ENCODE measurements around the gene CELA2A. TPM values are rescaled to one million over a fixed set of nuclear protein-coding genes. Genes with fewer than 3 reads are reported as not detected.

The CELA2A gene
- total RNA-seq, 1 experiment from 2014 or later, result not detected

- Mint-ChIP-seq H3K4me1 (ENCODE audit: insufficient read depth, unreplicated experiment) (peaks cover 25% of the 10 kb centered on the region), H3K27me3 (ENCODE audit: insufficient read depth, unreplicated experiment) (no peaks in the 10 kb centered on the region), H3K27ac (ENCODE audit: low read depth, unreplicated experiment) (no peak overlapping the region), H3K9me3 (ENCODE audit: unreplicated experiment) (no peaks in the 10 kb centered on the region), H3K36me3 (ENCODE audit: insufficient read depth, unreplicated experiment) (peaks cover 26% of the 10 kb centered on the region), H3K4me3 (ENCODE audit: unreplicated experiment) (no peak overlapping the region)
- DNase-seq (ENCODE audit: unreplicated experiment), result no peak
- ChIA-PET CTCF (interaction anchor here (0.9 to 13.2 kb wide), 4 partner anchors 6 to 146 kb away, joined by 4 to 165 read pairs (median 21); no protein-coding TSS in a partner anchor), POLR2A (interaction anchor here (0.6 to 4.0 kb wide), 4 partner anchors 12 to 105 kb away, joined by 3 to 31 read pairs (median 3); no protein-coding TSS in a partner anchor)
- no peak for TF ChIP-seq CTCF (IDR thresholded peaks at IDR 0.05; ENCODE audit: unreplicated experiment)
- no TSS peak for BruUV-seq (replicated peaks)
- intact Hi-C loops (cut with micrococcal nuclease), result no loop called here
Observed at GRCh38 chr1:15428815-15429435, 27.6 kb upstream of the CELA2A start.

- Mint-ChIP-seq H3K4me3 (ENCODE audit: unreplicated experiment) (no peak overlapping the region), H3K4me1 (ENCODE audit: insufficient read depth, unreplicated experiment) (peaks cover 17% of the 10 kb centered on the region), H3K36me3 (ENCODE audit: insufficient read depth, unreplicated experiment) (peaks cover 20% of the 10 kb centered on the region), H3K9me3 (ENCODE audit: unreplicated experiment) (no peaks in the 10 kb centered on the region), H3K27me3 (ENCODE audit: insufficient read depth, unreplicated experiment) (no peaks in the 10 kb centered on the region), H3K27ac (ENCODE audit: low read depth, unreplicated experiment) (no peak overlapping the region)
- no peak for TF ChIP-seq CTCF (IDR thresholded peaks at IDR 0.05; ENCODE audit: unreplicated experiment)
- ChIA-PET CTCF (interaction anchor here (0.6 to 13.2 kb wide), 7 partner anchors 7 to 120 kb away, joined by 3 to 165 read pairs (median 19); no protein-coding TSS in a partner anchor), POLR2A (interaction anchor here (0.6 to 4.0 kb wide), 3 partner anchors 13 to 106 kb away, joined by 3 to 31 read pairs (median 3); no protein-coding TSS in a partner anchor)
- peak; percentile 62 for DNase-seq (ENCODE audit: unreplicated experiment)
- intact Hi-C loops (cut with micrococcal nuclease), result loop anchor here (5.0 to 10.0 kb wide), 3 partner anchors 75 to 277 kb away; partner anchors contain the start of gene TMEM51
- BruUV-seq (replicated peaks), result no TSS peak
Observed at GRCh38 chr1:15429701-15430149, 26.8 kb upstream of the CELA2A start.

DNA sequence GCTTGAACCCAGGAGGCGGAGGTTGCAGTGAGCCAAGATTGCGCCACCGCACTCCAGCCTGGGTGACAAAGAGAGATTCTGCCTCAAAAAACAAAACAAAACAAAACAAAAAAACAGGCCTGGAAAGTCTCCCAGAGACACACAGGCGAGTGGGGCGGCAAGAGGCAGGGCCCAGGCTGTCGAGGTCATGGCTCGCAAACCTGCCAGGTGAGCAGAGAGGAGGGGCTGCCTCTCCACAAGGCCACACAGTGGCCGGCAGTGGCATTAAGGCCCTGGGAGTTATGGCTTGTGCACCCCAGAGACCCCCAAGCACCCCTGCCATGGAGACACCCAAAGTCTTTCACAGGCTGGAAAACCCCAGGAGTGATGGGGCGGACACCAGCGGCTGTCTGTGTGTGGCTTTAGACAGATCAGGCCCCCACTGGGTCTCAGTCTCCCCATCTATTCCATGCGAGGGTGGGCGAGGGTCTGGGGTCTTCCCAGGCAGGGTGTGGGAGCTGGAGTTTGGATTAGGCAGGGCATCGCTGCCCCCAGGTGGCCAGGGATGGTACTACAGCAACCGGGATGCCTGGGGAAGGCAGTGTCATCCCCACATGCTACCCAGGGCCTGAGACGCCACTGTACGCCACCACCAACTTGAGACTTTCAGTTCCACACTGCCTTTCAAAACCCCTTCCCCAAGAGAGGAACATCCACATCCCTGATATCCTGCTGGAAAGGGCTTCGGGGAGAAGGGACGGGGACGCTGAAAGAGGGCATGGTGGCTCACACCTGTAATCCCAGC, 25.6 kb upstream of the CELA2A start:
- H3K36me3 Mint-ChIP-seq (ENCODE audit: insufficient read depth, unreplicated experiment), result peaks cover 16% of the 10 kb centered on the region
- H3K4me1 Mint-ChIP-seq (ENCODE audit: insufficient read depth, unreplicated experiment), result peaks cover 14% of the 10 kb centered on the region
- no peaks in the 10 kb centered on the region for H3K9me3 Mint-ChIP-seq (ENCODE audit: unreplicated experiment)
- no peak overlapping the region for H3K27ac Mint-ChIP-seq (ENCODE audit: low read depth, unreplicated experiment)
- H3K4me3 Mint-ChIP-seq (ENCODE audit: unreplicated experiment), result no peak overlapping the region
- ChIA-PET POLR2A (interaction anchor here (0.6 to 4.0 kb wide), 5 partner anchors 11 to 302 kb away, joined by 3 to 31 read pairs (median 3); partner anchors contain the start of gene EFHD2), CTCF (interaction anchor here (0.7 to 13.2 kb wide), 23 partner anchors 8 to 302 kb away, joined by 3 to 165 read pairs (median 5); no protein-coding TSS in a partner anchor)
- H3K27me3 Mint-ChIP-seq (ENCODE audit: insufficient read depth, unreplicated experiment), result no peaks in the 10 kb centered on the region
- DNase-seq (ENCODE audit: unreplicated experiment), result peak; percentile 59
- intact Hi-C loops (cut with micrococcal nuclease), result loop anchor here (1.0 to 10.0 kb wide), 4 partner anchors 74 to 303 kb away; partner anchors contain the start of gene TMEM51
- no TSS peak for BruUV-seq (replicated peaks)
- TF ChIP-seq CTCF (IDR thresholded peaks at IDR 0.05; ENCODE audit: unreplicated experiment), result peak; percentile 98

Data from MCF 10A (cell line).